HG03103 (cell line): ENCODE data around the gene HMX3.

Source experiments
- ATAC-seq: cut with Tn5 transposase; IDR thresholded peaks from one replicate; pipeline ENCODE4 v1.9.1; 2021; ENCODE audit warnings: low read depth; ENCODE audit not compliant: unreplicated experiment

The HMX3 gene

GRCh38 chr10:123135415-123136141 is at the start of gene HMX3:
TSS of gene HMX3 (plus strand) at chr10:123135970. CDS start at chr10:123136051, 81 bp downstream.
- ATAC-seq = peak; percentile 32

GRCh38 chr10:123086281-123086680 is 49.5 kb upstream of the HMX3 start:
- no peak for ATAC-seq

- ATAC-seq = no peak
Measured at GRCh38 chr10:123087348-123087747, 48.4 kb upstream of the HMX3 start.

- no peak for ATAC-seq
Measured at GRCh38 chr10:123087786-123088185, 48.0 kb upstream of the HMX3 start.

- no peak for ATAC-seq
Measured at GRCh38 chr10:123092635-123093414, 42.9 kb upstream of the HMX3 start.

GRCh38 chr10:123093489-123093888 is 42.3 kb upstream of the HMX3 start:
- no peak for ATAC-seq

GRCh38 chr10:123096452-123096851 is 39.3 kb upstream of the HMX3 start:
- ATAC-seq = no peak

GRCh38 chr10:123097039-123097438 is 38.7 kb upstream of the HMX3 start:
- no peak for ATAC-seq

GRCh38 chr10:123100030-123100762 is 35.6 kb upstream of the HMX3 start:
- no peak for ATAC-seq

GRCh38 chr10:123101872-123102271 is 33.9 kb upstream of the HMX3 start:
- ATAC-seq = no peak

- no peak for ATAC-seq
Measured at GRCh38 chr10:123102673-123103072, 33.1 kb upstream of the HMX3 start.

GRCh38 chr10:123103944-123104343 is 31.8 kb upstream of the HMX3 start:
- ATAC-seq = no peak

GRCh38 chr10:123109466-123109865 is 26.3 kb upstream of the HMX3 start:
- no peak for ATAC-seq

GRCh38 chr10:123117644-123118417 is 17.9 kb upstream of the HMX3 start:
- no peak for ATAC-seq

GRCh38 chr10:123119081-123119480 is 16.7 kb upstream of the HMX3 start:
- ATAC-seq = no peak

GRCh38 chr10:123126246-123126645 is 9.5 kb upstream of the HMX3 start:
- no peak for ATAC-seq

GRCh38 chr10:123129618-123130271 is 6.0 kb upstream of the HMX3 start:
- no peak for ATAC-seq

- no peak for ATAC-seq
Measured at GRCh38 chr10:123132576-123133477, 2.9 kb upstream of the HMX3 start.
